ENCODE results near the gene TCOF1. TPM values are rescaled to one million over a fixed set of nuclear protein-coding genes. Genes with fewer than 3 reads are reported as not detected.

TCOF1 gene
- total and polyA plus RNA-seq, 2 experiments from 2014 or later: 86.8 to 165 TPM

- ATAC-seq (no peak), DNase-seq (ENCODE audit: low spot score) (no peak)
- H3K4me2 ChIP-seq: no peak overlapping the region
- no peaks in the 10 kb centered on the region for H4K20me1 ChIP-seq (replicated peaks; ENCODE audit: insufficient read depth)
- no peak overlapping the region for H3K4me3 ChIP-seq
- no peak overlapping the region for H2AFZ ChIP-seq
- Mint-ChIP-seq H3K27me3 (ENCODE audit: insufficient read depth, low read depth, poor library complexity) (peaks cover 7% of the 10 kb centered on the region), H3K36me3 (ENCODE audit: low read depth) (no peaks in the 10 kb centered on the region), H3K9me3 (no peaks in the 10 kb centered on the region), H3K4me3 (no peak overlapping the region), H3K4me1 (peaks cover 11% of the 10 kb centered on the region), H3K27ac (no peak overlapping the region)
- no peaks in the 10 kb centered on the region for H3K9me2 ChIP-seq (ENCODE audit: insufficient read depth)
- H3F3A ChIP-seq (replicated peaks; ENCODE audit: low read depth): no peaks in the 10 kb centered on the region
- no peaks in the 10 kb centered on the region for H3K27me3 ChIP-seq (ENCODE audit: insufficient read depth)
- H3K27ac ChIP-seq (ENCODE audit: low read depth): no peak overlapping the region
- no peak for TF ChIP-seq EZH2phosphoT487 (IDR thresholded peaks at IDR 0.05; ENCODE audit: unreplicated experiment)
- TF ChIP-seq REST (IDR thresholded peaks at IDR 0.05; ENCODE audit: unreplicated experiment): no peak
- no peak for TF ChIP-seq ZNF331 (CRISPR knock-in tag; IDR thresholded peaks at IDR 0.05; ENCODE audit: low read depth)
- TF ChIP-seq ZNF462 (CRISPR knock-in tag; IDR thresholded peaks at IDR 0.05): no peak
- no peak for TF ChIP-seq CTCF (conservative IDR thresholded peaks at IDR 0.05; ENCODE audit: low read depth in 2 of 2)
- no peak for TF ChIP-seq CREB1 (CRISPR knock-in tag; IDR thresholded peaks at IDR 0.05; ENCODE audit: low read depth)
- TF ChIP-seq ETS1 (IDR thresholded peaks at IDR 0.05): no peak
- no peak for TF ChIP-seq JUNB (IDR thresholded peaks at IDR 0.05; ENCODE audit: unreplicated experiment)
- TF ChIP-seq POLR2AphosphoS5 (IDR thresholded peaks at IDR 0.05; ENCODE audit: low read depth): no peak
- no peak for TF ChIP-seq EZH2 (IDR thresholded peaks at IDR 0.05; ENCODE audit: low read depth, unreplicated experiment)
- TF ChIP-seq ZNF114 (CRISPR knock-in tag; IDR thresholded peaks at IDR 0.05): no peak
- no peak for TF ChIP-seq STAT1 (IDR thresholded peaks at IDR 0.05; ENCODE audit: unreplicated experiment)
- no peak for TF ChIP-seq NANOG (IDR thresholded peaks at IDR 0.05; ENCODE audit: borderline replicate concordance)
- no peaks in the 10 kb centered on the region for H3K36me3 ChIP-seq (ENCODE audit: insufficient read depth)
- H3K4me1 ChIP-seq (ENCODE audit: insufficient read depth): no peaks in the 10 kb centered on the region
- H3K79me2 ChIP-seq (replicated peaks; ENCODE audit: insufficient read depth): no peaks in the 10 kb centered on the region
These were observed 36.3 kb upstream of the TCOF1 start for GRCh38 chr5:150321211-150321610.

Measured in GM23338 (cell line).